ENCODE results near the gene VRK3.

The VRK3 gene

GRCh38 chr19:50030937-50031336 is 5.8 kb upstream of the VRK3 start:
- DNase-seq (ENCODE audit: low read depth, low spot score) = no peak

GRCh38 chr19:50030225-50030624 is 5.1 kb upstream of the VRK3 start:
- DNase-seq (ENCODE audit: low read depth, low spot score) = no peak

- no peak for DNase-seq (ENCODE audit: low read depth, low spot score)
These were observed 1.4 kb upstream of the VRK3 start for GRCh38 chr19:50026550-50026906.

- DNase-seq (ENCODE audit: low read depth, low spot score) = peak; percentile 90
These were observed 800 bp upstream of the VRK3 start, which contains the start of gene ZNF473 for GRCh38 chr19:50025794-50026549. Gene ZNF473, plus strand, starts transcription at chr19:50026005. Its CDS starts 5,078 bp downstream, at chr19:50031083.

GRCh38 chr19:50024719-50025021 is 502 bp downstream of the VRK3 start:
- DNase-seq (ENCODE audit: low read depth, low spot score) = no peak

- DNase-seq (ENCODE audit: low read depth, low spot score) = no peak
These were observed 2.3 kb downstream of the VRK3 start for GRCh38 chr19:50022823-50023222.

- no peak for DNase-seq (ENCODE audit: low read depth, low spot score)
These were observed 4.7 kb downstream of the VRK3 start for GRCh38 chr19:50020481-50020880.

- no peak for DNase-seq (ENCODE audit: low read depth, low spot score)
These were observed 8.9 kb downstream of the VRK3 start for GRCh38 chr19:50016225-50016807.

GRCh38 chr19:50008532-50008931 is 16.6 kb downstream of the VRK3 start:
- DNase-seq (ENCODE audit: low read depth, low spot score) = no peak

- DNase-seq (ENCODE audit: low read depth, low spot score) = no peak
These were observed 17.2 kb downstream of the VRK3 start for GRCh38 chr19:50007947-50008346.

GRCh38 chr19:50007170-50007569 is 18.0 kb downstream of the VRK3 start:
- no peak for DNase-seq (ENCODE audit: low read depth, low spot score)

- no peak for DNase-seq (ENCODE audit: low read depth, low spot score)
These were observed 19.7 kb downstream of the VRK3 start for GRCh38 chr19:50005428-50005827.

- DNase-seq (ENCODE audit: low read depth, low spot score) = peak; percentile 56
These were observed 21.3 kb downstream of the VRK3 start for GRCh38 chr19:50003810-50004419.

GRCh38 chr19:50003254-50003788 is 21.9 kb downstream of the VRK3 start:
- DNase-seq (ENCODE audit: low read depth, low spot score) = no peak

- no peak for DNase-seq (ENCODE audit: low read depth, low spot score)
These were observed 22.7 kb downstream of the VRK3 start for GRCh38 chr19:50002386-50002960.

GRCh38 chr19:50001775-50002174 is 23.4 kb downstream of the VRK3 start:
- DNase-seq (ENCODE audit: low read depth, low spot score) = no peak

- DNase-seq (ENCODE audit: low read depth, low spot score) = no peak
These were observed 24.2 kb downstream of the VRK3 start for GRCh38 chr19:50000841-50001557.

GRCh38 chr19:50000038-50000840 is 24.9 kb downstream of the VRK3 start:
- no peak for DNase-seq (ENCODE audit: low read depth, low spot score)

- DNase-seq (ENCODE audit: low read depth, low spot score) = no peak
These were observed 25.7 kb downstream of the VRK3 start for GRCh38 chr19:49999371-50000010.

- no peak for DNase-seq (ENCODE audit: low read depth, low spot score)
These were observed 27.5 kb downstream of the VRK3 start for GRCh38 chr19:49997709-49998108.

- no peak for DNase-seq (ENCODE audit: low read depth, low spot score)
These were observed 36.7 kb downstream of the VRK3 start for GRCh38 chr19:49988433-49988832.

Data from smooth muscle cell of the brain vasculature (primary cell).